GM12878 (cell line): Measurements from ENCODE around the gene FRMPD2. TPM values are rescaled to one million over a fixed set of nuclear protein-coding genes. Genes with fewer than 3 reads are reported as not detected.
"Not testable (repeated sequence)": the region's sequence is repeated elsewhere in the genome, so short reads cannot be mapped to it uniquely, and the experiment has no call there.

Experiments used
- ATAC-seq: fragments of 200-7000 bp; cut with Tn5 transposase; 3 replicates; pipeline ENCODE4 v1.9.1; 2020; ENCODE audit warnings: mild to moderate bottlenecking, moderate library complexity
- BruUV-seq: library from RNA; stranded (reverse); fragments of 400-500 nt; replicated peaks from 2 replicates; lab custom pipeline; 2021; lab: Mats Ljungman, UMichigan
- CTCF ChIA-PET: fragments of 300-600 bp; sonication (Branson Sonifier 250); formaldehyde crosslinking; extraction: SDS; loops from one replicate; lab custom pipeline; 2021; ENCODE audit warnings: inconsistent platforms; lab: Yijun Ruan, JAX
- POLR2A ChIA-PET: fragments of 350-600 bp; formaldehyde crosslinking; extraction: SDS; loops from one replicate; lab custom pipeline; 2021; ENCODE audit warnings: inconsistent platforms; lab: Charles Lee
- RAD21 ChIA-PET: fragments of 300-600 bp; sonication (Branson Sonifier 250); formaldehyde crosslinking; loops from one replicate; lab custom pipeline; 2023; ENCODE audit warnings: antibody characterized with exemption; ENCODE audit not compliant: unreplicated experiment; lab: Charles Lee
- SMC1A ChIA-PET: fragments of 300-600 bp; sonication (Branson Sonifier 250); formaldehyde crosslinking; loops from one replicate; lab custom pipeline; 2023; ENCODE audit not compliant: unreplicated experiment, uncharacterized antibody; lab: Charles Lee
- DNase-seq: peaks from one replicate; pipeline ENCODE4 v3.0.0-alpha.2; 2011; ENCODE audit warnings: low read depth, low spot score
- FAIRE-seq: peaks from 3 replicates; lab custom pipeline; 2011; peaks lifted over from hg19 to GRCh38; lab: Jason Lieb, UNC
- H2AFZ ChIP-seq: 2 replicates; pipeline ENCODE4 v1.6.0; 2011; ENCODE audit warnings: low read depth, low read length, control low read depth; ENCODE audit not compliant: control insufficient read depth
- H3K27ac ChIP-seq: 2 replicates; pipeline ENCODE4 v1.5.1; 2011; ENCODE audit warnings: control low read depth; ENCODE audit not compliant: control insufficient read depth, insufficient read depth
- H3K27me3 ChIP-seq, 2 experiments: replicated peaks in 1 of 2; 2 replicates each; pipeline versions ENCODE4 v1.6.0 to v1.6.1; 2011; ENCODE audit warnings: low read length in 1 of 2; ENCODE audit not compliant: control insufficient read depth in 2 of 2, insufficient read depth in 2 of 2
- H3K36me3 ChIP-seq, 2 experiments: 2 replicates each; pipeline ENCODE4 v1.5.1; 2011; ENCODE audit warnings: low read length in 1 of 2; ENCODE audit not compliant: control insufficient read depth in 2 of 2, insufficient read depth in 2 of 2
- H3K4me1 ChIP-seq: 2 replicates; pipeline ENCODE4 v1.6.1; 2011; ENCODE audit warnings: mild to moderate bottlenecking, low read length, moderate library complexity, mixed read lengths; ENCODE audit not compliant: control insufficient read depth, insufficient read depth
- H3K4me2 ChIP-seq: 2 replicates; pipeline ENCODE4 v1.6.0; 2011; ENCODE audit warnings: control low read depth; ENCODE audit not compliant: control insufficient read depth, insufficient read depth
- H3K4me3 ChIP-seq: fragments of 200-600 bp; sonication (generic); 2 replicates; pipeline ENCODE4 v1.5.1; 2016
- H3K79me2 ChIP-seq: 2 replicates; pipeline ENCODE4 v1.6.0; 2011; ENCODE audit warnings: low read length; ENCODE audit not compliant: control insufficient read depth, insufficient read depth
- H3K9ac ChIP-seq: 2 replicates; pipeline ENCODE4 v1.8.0; 2011; ENCODE audit warnings: low read length, control low read depth, mixed read lengths; ENCODE audit not compliant: control insufficient read depth, insufficient read depth
- H3K9me3 ChIP-seq: replicated peaks from 3 replicates; pipeline ENCODE4 v1.5.1; 2011; ENCODE audit warnings: mild to moderate bottlenecking, low read length; ENCODE audit not compliant: control insufficient read depth, insufficient read depth
- H4K20me1 ChIP-seq: 2 replicates; pipeline ENCODE4 v1.6.0; 2011; ENCODE audit not compliant: control insufficient read depth, insufficient read depth
- WGBS: methylation state at CpG from one replicate; pipeline ENCODE4 v1.1.6; 2016; ENCODE audit warnings: low lambda C conversion rate; ENCODE audit not compliant: insufficient replicate concordance, insufficient coverage; ENCODE audit errors: missing lambda C conversion rate; 5-methylcytosine and 5-hydroxymethylcytosine counted together
- in situ Hi-C: fragments of 300-500 bp; cut with MboI; formaldehyde crosslinking; loops from 9 replicates; pipeline ENCODE4 v1.14.3; 2018; ENCODE audit warnings: mixed read lengths
- intact Hi-C: fragments of 100-400 bp; cut with micrococcal nuclease; formaldehyde crosslinking; loops from one replicate; pipeline ENCODE4 v1.14.2; 2022; ENCODE audit not compliant: unreplicated experiment
- polyA plus RNA-seq, 11 experiments: library from polyadenylated mRNA; depleted of rRNA in 4 of 11; unstranded in 6 of 11; stranded (reverse) in 5 of 11; fragments of >200 nt; fragmentation: Nextera tagmentation in 4 of 11; fragmentation: Illumina TruSeq in 1 of 11; extraction: Ambion mirVana in 4 of 11; extraction: Trizol in 1 of 11; gene quantifications; 1 replicate in 1 of 11; 2 replicates in 10 of 11; pipeline versions ENCODE4 v1.2.1 to v1.2.3, GENCODE V29; 2011 to 2016; ENCODE audit warnings: inconsistent platforms in 2 of 11, missing spikeins in 2 of 11, low read depth in 1 of 11
- total RNA-seq, 4 experiments: library from RNA; depleted of rRNA in 3 of 4; stranded (reverse); fragments of >200 nt in 3 of 4; fragmentation: Illumina TruSeq in 1 of 4; extraction: Trizol in 1 of 4; gene quantifications; 2 replicates each; pipeline versions ENCODE4 v1.2.1 to v1.2.3, GENCODE V29; 2013 to 2021

FRMPD2 gene
- total and polyA plus RNA-seq, 10 of the 15 experiments (the other 5 are each of a cell fraction or from before 2014, with no cell fraction given), result 0.38 to 5.7 (median 1.4) TPM

GRCh38 chr10:48147643-48148042 lies 126.9 kb downstream of the FRMPD2 start:
- POLR2A ChIA-PET, DNase-seq, SMC1A ChIA-PET, H3K36me3 ChIP-seq, CTCF ChIA-PET, H3K9me3 ChIP-seq, intact Hi-C loops, H3K27ac ChIP-seq, H4K20me1 ChIP-seq, in situ Hi-C loops, H2AFZ ChIP-seq, H3K79me2 ChIP-seq, H3K4me1 ChIP-seq, H3K9ac ChIP-seq, BruUV-seq, H3K4me2 ChIP-seq, FAIRE-seq, H3K4me3 ChIP-seq, RAD21 ChIA-PET, H3K27me3 ChIP-seq, ATAC-seq: not testable (repeated sequence)
- WGBS, result 0% methylated on average over 1 of the region's 3 CpGs

GRCh38 chr10:48143721-48144642 lies 130.5 kb downstream of the FRMPD2 start:
- H3K79me2 ChIP-seq, H3K36me3 ChIP-seq, FAIRE-seq, CTCF ChIA-PET, H4K20me1 ChIP-seq, H2AFZ ChIP-seq, H3K9me3 ChIP-seq, H3K27me3 ChIP-seq, BruUV-seq, H3K4me3 ChIP-seq, DNase-seq, RAD21 ChIA-PET, SMC1A ChIA-PET, H3K27ac ChIP-seq, H3K4me1 ChIP-seq, POLR2A ChIA-PET, in situ Hi-C loops, H3K4me2 ChIP-seq, H3K9ac ChIP-seq, intact Hi-C loops: not testable (repeated sequence)
- peak; percentile 40; the same call in 2 of the 3 replicates for ATAC-seq
- WGBS, result no CpG with 5 or more reads among the region's 10 CpGs

- H3K4me3 ChIP-seq, H4K20me1 ChIP-seq, BruUV-seq, RAD21 ChIA-PET, H3K4me2 ChIP-seq, in situ Hi-C loops, intact Hi-C loops, ATAC-seq, DNase-seq, H3K36me3 ChIP-seq, H3K9ac ChIP-seq, CTCF ChIA-PET, H3K79me2 ChIP-seq, H3K9me3 ChIP-seq, H3K27me3 ChIP-seq, FAIRE-seq, SMC1A ChIA-PET, POLR2A ChIA-PET, H2AFZ ChIP-seq, H3K4me1 ChIP-seq, H3K27ac ChIP-seq: not testable (repeated sequence)
- no CpG with 5 or more reads among the region's 3 CpGs for whole genome bisulfite sequencing
Measured at GRCh38 chr10:48140949-48141348, 133.5 kb downstream of the FRMPD2 start.
